ENCODE results near the gene LRIG3.
A peak's percentile ranks its signal among the peaks of the same experiment; 100 is the strongest.
"Not testable (repeated sequence)": the region's sequence is repeated elsewhere in the genome, so short reads cannot be mapped to it uniquely, and the experiment has no call there.

The LRIG3 gene

DNA sequence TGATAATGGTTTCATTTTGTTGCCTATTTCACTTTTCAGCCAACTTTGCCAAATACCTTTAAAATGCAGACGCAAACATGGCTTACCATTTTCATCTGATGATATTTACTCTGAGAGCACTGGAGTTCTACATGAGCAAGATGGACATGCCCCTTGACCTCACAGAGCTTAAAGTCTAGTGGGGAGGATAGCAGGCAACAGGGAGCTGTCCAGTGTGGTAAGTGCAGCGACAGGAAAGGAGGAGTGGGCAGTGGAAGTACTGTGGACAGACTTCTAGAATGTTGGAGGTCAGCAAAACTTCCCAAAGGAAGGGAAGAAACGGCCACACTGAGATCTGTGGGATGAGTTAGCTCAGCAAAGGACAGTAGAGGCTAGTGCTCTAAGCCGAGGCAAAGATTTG is 25.3 kb downstream of the LRIG3 start:
- DNase-seq: no peak

DNA sequence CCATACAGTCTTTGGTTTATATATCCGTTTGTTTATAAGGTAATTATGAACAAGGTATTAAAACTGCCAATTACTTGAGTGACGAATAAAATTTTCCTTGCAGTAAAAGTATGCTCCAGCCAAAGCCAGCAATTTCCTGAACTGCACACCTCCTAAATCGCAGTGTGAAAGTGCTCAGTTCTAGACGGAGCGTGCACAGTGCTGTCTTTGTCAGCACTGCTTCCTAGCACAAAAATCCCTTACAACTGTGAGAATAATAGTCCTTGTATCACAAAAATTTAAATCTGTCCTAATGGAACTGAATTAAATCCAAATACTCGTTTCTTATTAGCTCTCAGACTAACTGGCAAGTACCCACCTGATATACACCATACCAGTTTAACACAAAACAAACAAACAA is 26.3 kb downstream of the LRIG3 start:
- no peak for DNase-seq

DNA sequence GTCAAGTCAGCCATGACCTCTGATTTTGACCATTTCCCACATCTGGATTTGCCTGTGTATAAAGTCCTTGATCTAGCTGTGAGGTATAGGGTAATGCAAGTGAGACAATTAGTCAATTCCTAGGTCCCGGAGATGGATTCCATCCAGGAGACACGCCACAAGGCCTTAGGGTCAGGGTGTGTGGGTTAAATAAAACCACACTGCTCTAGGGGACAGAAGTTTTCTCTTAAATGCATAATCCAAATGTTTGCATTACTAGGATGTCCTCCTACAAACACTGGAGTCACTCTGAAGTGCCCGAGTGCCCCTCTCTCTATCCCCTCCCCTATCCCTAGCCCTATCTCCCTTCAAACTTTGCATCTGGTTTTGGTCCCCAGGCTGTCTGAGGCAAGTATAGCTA is 26.8 kb downstream of the LRIG3 start:
- no peak for DNase-seq

DNA sequence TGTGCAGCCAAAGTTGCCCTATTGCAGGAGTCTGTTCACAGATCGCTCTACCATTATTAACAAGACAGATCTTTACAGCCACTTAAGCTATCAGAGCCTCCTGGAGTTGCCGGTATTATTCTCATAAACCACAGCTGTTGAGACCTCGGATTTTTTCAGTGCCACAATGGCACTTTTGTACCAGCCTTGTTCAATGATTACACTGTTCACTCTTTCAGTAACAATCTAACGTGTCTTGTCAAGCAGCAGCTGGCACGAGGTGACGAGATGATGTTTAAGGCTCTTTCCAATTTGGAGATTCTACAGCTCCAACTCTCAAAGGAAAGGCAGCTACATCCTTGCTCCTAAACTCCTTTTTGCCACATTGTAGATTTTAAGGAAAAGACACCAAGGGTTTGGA is 30.7 kb downstream of the LRIG3 start:
- peak; percentile 48 for DNase-seq

DNA sequence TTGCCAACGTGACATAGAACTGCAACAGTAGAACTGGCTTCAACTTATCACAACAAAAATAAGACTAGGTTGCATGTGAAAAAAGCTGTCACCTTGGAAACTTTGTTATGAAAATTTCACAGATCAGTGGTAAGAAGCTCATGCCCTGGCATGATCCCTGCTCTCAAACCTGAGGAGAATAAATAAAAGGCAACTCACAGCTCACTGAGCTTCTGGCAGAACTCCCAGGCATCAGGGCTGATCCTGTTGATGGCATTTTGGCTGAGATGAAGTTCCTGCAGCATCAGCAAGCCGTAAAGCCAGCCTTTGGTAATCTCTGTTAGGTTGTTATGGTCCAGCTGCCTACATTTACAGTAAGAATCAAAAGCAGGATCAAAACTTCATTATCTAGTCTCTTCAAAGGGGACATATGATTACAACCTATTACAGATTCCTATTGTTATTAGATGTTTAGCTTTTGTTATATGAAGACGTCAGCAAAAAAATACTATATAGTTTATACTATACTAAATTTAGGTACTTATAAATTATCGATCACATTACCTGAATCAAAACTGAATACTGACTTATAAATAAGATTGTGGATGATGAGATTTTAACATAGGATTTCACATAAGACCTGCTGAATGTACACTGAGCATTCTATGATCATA is 32.0 kb downstream of the LRIG3 start:
- DNase-seq: peak; percentile 90

DNA sequence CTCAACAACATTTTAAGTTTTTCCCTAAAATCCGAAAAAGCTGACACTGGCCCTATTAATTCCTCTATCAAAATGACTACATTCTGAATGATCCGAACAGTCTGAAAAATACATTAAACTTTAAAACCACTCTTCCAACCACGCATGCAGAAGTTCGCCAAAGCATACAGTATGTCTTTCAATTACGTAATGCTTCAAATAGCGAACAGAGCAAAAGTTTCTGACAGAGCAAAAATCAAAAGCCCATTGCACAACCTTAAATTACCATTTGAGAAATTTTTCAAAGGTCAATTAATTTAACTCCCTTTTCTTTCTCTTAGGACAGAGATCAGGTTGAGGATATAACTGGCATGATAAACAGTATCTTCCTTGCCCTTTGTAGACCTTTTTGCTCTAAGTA is 33.2 kb downstream of the LRIG3 start:
- DNase-seq: no peak

DNA sequence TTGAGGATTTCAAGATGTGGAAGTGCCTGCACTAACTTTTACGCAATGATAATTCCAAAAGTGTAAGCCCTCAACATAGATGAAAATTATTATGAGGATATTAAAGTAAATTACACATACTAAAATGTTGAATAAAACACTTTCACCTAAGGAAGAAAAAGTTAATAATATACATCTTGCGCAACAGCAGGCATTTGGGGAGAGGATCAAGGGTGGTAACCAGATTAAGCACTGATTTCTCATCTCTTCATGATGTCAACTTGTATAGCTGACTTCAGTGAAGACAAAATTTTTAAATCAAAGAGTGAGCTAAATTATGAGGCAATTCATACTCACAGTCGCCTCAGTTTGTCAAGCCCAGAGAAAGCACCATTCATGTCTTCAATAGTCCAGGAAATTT is 33.8 kb downstream of the LRIG3 start:
- DNase-seq: no peak

DNA sequence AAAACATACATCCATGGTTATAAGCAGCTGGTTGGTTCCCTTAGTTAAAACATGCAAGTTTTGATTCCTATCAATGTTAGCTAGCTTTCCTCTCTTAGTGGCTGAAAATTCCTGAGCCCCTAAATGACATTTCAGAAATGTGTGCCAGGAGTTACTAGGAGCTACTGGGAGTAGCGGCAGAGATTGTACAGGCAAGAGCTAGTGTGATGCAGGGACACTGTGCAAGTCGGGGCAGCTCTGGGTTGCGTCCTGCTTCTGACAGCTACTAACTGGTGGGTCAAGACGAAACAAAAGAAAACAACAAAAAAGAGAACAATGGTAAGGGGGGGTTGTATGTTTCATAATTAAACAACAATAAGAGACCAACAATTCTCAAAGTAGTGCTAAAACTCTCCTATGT is 35.4 kb downstream of the LRIG3 start:
- DNase-seq: no peak

DNA sequence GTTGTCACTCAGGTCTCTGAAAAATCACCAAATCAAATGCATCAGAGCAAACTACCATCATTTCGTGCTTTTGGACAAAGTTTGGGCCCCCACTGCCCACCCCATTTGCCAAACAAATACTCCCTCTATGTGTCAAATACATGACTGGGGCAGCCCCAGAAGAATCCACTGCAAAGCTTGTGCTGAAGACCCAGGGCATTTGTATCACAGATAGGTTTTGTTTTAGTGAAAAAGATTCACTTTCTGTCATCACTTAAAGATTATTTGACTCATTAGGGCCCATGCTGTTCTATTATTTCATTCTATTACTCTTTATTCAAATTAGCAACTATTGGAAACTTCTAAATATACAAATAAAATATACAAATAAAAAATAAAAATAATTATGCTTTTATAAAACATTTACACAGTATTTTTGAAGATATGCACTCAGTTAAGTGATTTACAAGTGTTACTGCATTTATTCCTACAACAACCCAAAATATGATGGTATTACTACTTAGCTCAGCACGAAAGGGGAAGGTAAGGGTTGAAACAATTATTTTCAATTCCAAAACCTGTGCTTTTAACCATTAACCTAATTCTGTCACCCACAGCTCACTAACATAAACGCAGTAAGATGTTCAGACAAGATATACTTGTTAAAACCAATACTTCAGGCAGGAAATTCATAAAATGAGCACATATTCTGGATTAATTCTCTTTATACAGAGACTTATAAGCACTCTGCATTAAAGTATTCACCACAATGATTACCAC is 36.5 kb downstream of the LRIG3 start:
- no peak for DNase-seq

DNA sequence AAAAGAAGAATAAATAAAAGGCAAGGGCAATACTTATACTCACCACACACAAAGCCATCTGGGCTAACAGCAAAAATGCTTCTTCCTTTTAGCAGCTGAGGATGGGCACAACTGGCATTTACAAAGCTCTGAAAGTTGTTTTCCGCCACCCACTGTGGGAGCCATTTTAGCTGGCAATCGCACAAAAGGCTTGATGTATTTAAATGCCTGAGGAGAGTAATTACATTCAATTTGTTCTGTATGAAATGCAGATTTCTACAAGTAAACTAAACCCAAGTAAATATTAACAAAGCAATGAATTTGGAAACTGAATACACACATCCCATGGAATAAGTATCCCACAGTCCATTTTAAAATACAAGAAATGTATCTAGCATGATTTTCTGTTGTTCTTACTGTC is 37.5 kb downstream of the LRIG3 start:
- DNase-seq: no peak

DNA sequence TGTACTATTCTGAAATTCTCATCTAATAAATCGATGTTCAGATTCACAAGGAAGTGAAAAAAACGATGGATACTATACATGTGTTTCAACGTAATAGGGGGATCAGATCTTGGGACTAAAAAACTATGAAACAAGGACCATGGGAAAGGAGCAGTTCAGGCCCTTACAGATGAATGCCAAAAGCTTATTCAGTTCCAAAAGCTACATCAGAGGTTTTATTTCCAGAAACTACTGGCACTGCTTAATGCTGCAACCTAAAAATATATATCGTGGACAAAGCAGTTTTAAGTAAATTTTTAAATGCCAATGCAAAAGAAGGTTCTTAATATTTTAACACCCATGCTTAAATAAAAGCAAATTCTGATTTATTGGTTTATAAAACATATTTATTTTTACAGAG is 38.5 kb downstream of the LRIG3 start:
- DNase-seq: no peak

DNA sequence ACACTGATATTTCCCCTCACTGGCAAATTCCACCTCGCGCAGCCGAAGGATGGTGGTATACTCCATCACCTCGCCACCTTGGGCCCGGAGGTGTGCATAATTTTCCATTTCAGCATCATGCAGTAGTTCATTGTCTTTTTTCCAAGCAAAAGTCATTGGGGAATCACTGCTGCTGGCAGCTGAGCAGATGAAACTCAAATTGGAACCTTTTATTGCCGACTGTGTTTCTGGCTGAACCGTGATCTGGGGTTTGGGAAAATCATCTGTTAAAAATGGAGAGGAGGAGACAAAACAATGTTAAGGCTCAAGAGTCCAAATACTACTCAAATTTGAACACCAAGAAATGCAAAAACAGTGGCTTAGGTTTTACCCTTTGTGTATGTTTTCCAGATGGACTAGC is 39.7 kb downstream of the LRIG3 start:
- DNase-seq: no peak

DNA sequence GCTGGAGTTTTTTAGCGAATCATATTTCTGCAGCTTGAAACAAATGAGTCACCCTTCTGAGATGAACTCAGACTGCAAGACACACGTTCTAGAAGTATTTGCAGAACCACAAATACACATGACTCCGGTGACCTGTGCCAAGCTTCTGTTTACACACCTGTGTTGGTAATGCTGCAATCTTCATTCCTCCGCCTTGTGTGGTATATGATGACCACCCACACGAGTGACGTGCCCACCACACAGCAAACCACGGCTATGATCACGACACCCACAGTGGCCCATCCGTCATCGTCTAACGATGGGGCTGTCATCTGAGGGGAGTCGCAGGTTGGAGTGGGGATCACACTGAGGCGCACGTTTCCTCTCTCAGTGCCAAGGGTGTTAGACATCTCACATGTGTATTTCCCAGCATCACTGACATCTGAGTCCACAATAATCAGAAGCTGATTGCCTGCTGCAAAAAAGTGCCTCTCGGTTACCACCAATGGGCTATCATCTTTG is 43.0 kb downstream of the LRIG3 start:
- peak; percentile 59 for DNase-seq

DNA sequence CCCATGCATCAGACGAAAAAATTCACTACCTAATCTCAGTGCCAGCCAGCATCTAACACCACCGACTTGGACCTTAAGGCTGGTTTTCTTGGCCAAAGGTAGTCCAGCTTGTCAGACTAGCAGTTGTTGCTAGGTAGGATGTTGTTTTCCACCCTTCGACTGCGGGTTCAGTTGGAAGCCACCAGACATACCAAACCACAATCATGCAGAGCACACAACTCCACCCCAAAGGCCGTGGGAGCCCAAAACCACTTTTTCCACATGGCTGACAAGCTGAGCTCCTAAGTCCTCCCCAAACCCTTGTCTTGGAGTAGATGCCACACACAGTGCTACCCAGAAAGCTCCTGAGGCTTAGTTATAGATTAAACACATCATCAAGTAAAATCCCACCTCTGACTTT is 46.8 kb downstream of the LRIG3 start:
- no peak for DNase-seq

DNA sequence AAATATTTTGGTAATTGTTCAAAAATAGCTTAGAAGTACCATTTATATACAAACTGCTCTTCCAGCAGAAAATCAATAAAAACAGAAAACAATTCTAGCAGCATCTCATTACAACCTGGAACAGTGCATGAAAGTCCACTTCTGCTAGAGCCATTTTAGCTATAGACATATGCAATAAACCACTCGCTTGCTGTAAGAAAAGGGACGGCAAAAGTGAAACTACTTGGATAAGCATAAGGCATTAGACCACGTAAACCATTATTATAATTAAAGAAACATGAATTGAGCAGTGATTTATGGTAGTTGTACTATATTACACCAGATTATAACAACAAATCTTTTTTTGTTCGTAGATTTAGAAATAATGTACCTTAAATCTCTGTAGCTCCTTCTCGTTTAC is 48.7 kb downstream of the LRIG3 start:
- no peak for DNase-seq

DNA sequence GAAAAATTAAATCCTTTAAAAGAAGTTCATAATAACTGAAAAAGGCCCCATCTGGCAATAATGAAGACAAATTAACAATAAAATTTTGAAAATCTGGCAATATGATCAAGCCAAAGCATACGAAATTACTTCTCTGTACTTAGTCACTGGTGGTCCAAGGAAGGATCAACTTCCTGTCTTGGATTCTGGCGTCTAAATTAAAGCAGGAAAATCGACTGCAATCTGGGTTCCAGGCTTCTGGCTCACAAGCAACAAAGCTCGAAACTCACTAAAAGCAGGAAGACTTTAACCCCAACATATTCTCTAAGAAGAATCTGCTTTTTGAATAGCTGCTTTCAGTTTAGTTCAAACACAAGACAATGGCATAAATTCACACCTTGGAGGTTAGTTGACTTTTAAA is 49.7 kb downstream of the LRIG3 start:
- no peak for DNase-seq

DNA sequence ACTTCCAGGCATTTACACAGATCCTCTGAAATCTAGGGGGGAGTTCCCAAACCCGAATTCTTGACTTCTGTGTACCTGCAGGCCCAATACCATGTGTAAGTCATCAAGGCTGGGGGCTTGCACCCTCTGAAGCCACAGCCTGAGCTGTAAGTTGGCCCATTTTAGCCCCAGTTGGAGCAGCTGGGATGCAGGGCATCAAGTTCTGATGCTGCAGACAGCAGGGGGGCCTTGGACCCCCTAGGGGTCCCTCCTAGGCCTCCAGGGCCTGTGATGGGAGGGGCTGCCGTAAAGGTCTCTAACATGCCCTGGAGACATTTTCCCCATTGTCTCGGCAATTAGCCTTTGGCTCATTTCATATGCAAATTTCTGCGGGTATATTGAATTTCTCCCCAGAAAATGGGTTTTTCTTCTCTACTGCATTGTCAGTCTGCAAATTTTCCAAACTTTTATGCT is 59.5 kb downstream of the LRIG3 start:
- no peak for DNase-seq

DNA sequence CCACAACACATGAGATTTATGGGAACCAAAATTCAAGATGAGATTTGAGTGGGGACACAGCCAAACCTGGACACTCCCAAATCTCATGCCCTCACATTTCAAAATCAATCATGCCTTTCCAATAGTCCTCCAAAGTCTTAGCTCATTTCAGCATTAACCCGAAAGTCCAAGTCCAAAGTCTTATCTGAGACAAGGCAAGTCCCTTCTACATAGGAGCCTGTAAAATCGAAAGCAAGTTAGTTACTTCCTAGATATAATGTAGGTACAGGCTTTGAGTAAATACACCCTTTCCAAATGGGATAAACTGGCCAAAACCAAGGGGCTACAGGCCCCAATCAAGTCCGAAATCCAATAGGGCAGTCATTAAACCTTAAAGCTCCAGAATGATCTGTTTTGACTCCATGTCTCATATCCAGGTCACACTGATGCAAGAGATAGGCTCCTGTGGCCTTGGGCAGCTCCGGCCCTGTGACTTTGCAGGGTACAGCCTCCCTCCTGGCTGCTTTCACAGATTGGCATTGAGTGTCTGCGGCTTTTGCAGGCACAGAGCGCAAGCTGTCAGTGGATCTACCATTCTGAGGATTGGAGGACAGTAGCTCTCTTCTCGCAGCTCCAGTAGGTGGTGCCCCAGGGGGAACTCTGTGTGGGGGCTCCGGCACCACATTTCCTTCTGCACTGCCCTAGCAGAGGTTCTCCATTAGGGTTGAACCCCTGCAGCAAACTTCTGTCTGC is 60.1 kb downstream of the LRIG3 start:
- no peak for DNase-seq

DNA sequence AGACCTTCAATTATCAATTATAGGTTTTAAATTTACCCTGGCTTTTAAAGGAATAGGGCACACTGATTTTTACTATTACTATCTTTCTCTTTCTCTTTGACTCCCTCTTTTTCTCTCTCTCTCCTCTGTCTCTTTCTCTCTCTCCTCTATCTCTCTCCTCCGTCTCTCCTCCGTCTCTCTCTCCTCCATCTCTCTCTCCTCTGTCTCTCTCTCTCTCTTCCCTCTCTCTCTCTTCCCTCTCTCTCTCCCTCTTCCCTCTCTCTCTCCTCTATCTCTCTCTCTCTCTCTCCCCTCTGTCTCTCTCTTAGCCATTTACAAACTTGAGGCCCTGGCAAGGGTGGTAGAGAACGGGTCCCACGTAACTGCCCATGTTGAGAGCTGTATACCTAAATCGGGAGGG is 62.3 kb downstream of the LRIG3 start:
- no peak for DNase-seq

DNA sequence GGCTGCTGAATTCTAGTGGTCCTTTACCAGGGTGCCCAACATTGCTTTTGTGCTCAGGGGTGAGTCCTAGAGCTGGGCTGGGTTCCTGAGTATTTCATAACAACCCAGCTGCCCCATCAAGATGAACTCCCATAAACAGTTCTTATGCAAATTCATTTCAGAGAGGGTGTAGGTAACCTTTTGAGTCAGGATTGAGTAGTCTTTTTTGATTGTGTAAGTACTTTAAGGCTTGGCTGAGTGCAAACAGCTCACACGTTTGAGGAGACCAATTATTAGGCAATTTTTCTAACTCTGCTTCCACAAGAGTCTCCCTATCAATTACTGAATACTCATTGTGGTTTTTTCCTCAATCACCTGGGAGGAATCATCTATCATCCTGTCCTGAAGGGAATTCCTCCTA is 63.1 kb downstream of the LRIG3 start:
- DNase-seq: peak; percentile 2

DNA sequence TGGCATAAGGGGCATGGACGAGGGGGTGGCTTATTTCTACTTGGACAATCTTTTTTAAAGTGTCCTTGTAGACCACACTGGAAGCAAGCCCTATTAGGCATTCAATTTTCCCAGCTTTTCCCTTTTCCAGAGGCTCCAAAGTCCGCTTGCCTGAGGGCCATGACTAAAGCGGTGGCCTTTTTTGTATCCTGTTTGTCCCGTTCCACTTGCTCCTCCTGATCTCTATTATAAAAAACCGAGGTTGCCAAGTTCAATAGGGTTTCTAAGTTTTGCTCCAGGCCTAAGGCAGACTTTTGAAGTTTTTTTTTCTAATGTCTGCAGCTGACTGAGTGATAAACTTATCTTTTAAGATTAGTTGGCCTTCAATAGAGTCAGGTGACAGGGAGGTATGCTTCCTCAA is 64.7 kb downstream of the LRIG3 start:
- not testable (repeated sequence) for DNase-seq

DNA sequence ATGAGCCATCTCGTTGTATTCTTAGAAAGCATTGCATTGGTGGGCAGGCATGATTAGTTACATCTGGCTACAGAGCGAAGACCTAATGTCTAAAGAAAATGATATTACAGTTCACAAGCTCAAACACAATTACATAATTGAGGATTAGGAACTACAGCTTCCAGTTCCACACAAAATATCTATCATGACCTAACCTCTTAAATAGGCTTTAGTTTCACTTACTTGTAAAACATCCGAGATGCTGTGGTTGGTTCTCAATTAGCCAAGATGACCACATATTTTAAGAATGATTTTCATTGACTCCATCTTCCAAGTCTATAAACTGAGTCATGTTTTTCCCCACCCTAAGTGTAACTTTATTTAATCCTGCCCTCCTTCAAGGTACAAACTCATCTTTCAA is 69.5 kb downstream of the LRIG3 start:
- no peak for DNase-seq

DNA sequence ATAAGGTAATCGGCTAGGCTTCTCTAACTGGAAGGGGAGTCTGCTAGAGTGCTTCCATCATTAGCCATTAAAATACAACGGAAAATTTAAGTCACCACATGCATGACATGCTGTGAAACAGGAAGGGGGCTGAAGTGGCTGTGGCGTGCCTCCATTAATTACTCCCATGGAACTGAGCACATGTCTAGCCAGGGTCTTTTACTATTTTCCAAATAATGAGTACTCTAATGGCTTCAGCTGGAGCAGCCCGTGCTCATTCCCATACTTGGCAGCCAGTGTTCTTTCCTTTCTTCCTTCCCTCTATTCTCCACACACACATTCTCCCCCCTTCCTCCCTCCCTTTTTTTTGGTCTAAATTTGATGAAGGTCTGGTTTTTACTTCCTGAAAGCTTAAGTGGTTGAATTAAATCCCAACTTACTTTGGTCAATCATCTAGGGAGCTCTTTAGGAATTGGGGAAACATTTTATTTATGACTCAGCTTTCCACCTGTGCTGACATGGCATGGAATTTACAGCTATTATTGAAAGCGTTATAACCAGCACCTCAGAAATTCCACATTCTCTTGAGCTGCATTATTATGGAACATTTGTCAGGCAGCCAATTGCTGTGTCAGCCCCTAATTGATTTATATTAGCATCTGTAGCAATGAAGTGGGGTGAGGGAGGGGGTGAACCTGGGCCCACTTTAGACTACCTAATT is 72.3 kb downstream of the LRIG3 start:
- DNase-seq: peak; percentile 24

Data from DMS79 (cell line).